GM10248 (cell line): ENCODE results near the gene GRB10.

ENCODE experiments used
- CTCF ChIA-PET: fragments of 300-600 bp; sonication (Branson Sonifier 250); formaldehyde crosslinking; extraction: SDS; loops from one replicate; lab custom pipeline; 2021; ENCODE audit warnings: antibody characterized with exemption; lab: Yijun Ruan, JAX
- POLR2A ChIA-PET: fragments of 350-650 bp; sonication (Branson Sonifier 250); formaldehyde crosslinking; extraction: SDS; loops from one replicate; lab custom pipeline; 2020; ENCODE audit warnings: antibody characterized with exemption; lab: Yijun Ruan, JAX
- DNase-seq: peaks from one replicate; pipeline ENCODE4 v3.0.0; 2012; ENCODE audit errors: extremely low spot score
- TF ChIP-seq, protein P1 (sequence below): IDR thresholded peaks from 2 replicates; pipeline ENCODE4 v1.5.1; 2012; ENCODE audit warnings: mild to moderate bottlenecking, low read depth; ENCODE audit errors: extremely low read depth, missing control alignments, control extremely low read depth

Gene GRB10

DNA sequence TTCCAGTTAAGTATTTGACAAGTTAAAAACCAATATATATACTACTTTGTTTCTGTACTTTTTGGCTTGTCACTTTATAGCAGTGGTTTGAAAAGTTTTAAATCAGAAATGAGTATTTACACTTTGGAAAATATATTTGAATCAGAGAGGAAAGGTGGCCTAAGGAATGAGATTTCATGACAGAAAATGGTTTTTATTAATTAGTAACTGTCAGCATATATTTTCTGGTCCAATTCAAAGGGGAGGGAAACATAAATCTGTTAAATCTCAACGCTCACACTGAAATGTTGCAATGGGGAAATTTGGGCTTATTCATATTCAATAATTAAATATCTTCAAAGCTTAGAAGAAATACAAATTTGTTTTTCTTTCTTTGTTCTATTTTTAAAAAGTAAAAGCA, 100.1 kb downstream of the GRB10 start:
- TF ChIP-seq, protein P1, sequence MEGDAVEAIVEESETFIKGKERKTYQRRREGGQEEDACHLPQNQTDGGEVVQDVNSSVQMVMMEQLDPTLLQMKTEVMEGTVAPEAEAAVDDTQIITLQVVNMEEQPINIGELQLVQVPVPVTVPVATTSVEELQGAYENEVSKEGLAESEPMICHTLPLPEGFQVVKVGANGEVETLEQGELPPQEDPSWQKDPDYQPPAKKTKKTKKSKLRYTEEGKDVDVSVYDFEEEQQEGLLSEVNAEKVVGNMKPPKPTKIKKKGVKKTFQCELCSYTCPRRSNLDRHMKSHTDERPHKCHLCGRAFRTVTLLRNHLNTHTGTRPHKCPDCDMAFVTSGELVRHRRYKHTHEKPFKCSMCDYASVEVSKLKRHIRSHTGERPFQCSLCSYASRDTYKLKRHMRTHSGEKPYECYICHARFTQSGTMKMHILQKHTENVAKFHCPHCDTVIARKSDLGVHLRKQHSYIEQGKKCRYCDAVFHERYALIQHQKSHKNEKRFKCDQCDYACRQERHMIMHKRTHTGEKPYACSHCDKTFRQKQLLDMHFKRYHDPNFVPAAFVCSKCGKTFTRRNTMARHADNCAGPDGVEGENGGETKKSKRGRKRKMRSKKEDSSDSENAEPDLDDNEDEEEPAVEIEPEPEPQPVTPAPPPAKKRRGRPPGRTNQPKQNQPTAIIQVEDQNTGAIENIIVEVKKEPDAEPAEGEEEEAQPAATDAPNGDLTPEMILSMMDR: no peak
- no peak for DNase-seq
- ChIA-PET CTCF (no interaction called here), POLR2A (no interaction called here)

DNA sequence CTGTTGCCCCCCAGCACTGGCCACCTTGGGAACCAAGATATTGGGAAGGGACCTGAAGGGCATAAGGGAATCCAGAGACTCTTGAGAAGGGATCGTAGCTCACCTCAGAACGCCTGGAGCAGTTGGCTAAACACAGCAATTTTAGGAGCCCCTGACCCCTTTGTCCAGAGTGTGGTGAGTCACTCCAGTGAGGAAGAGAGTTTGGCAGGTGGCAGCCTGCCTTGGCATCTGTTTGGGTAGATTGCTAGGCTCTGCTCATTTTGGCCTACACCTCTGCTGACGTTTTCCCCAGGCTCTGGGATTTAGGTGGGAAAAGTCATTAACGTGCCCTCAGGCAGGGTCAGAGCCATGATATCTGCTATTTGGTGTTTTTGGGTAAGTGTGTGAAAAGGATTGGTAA, 100.6 kb downstream of the GRB10 start:
- DNase-seq: no peak
- CTCF ChIA-PET: no interaction called here
- POLR2A ChIA-PET: no interaction called here
- TF ChIP-seq, protein P1: no peak

DNA sequence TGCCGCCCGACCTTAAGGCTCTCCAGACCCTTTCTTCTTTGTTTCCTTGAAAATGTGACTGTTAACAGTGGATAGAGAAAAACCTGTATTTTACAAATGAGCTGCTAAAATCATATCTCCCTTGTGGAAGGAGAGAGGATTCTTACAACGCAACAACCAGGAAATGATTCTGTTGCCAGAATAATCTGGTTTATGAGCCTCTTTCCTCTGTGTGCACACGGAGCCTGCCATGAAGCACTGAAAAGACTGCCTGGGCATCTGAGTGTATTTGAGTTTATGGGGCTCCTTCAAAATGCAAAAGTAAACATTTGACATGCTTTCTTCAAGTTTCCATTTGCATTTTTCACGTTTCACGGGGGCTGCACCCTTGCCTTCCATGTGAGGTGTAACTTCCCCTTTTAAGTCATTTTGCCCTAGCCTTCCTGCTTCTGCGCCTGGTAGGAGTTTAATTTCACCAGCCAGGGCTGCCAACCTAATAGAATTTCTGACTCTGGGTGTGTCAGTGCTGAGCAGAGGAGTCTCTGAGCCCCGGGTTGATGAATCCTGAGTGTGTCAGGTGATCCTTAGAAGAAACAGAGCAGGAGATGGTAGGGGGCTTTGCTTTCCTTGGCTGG, 101.2 kb downstream of the GRB10 start:
- DNase-seq: no peak
- POLR2A ChIA-PET: no interaction called here
- TF ChIP-seq, protein P1: no peak
- CTCF ChIA-PET: no interaction called here

DNA sequence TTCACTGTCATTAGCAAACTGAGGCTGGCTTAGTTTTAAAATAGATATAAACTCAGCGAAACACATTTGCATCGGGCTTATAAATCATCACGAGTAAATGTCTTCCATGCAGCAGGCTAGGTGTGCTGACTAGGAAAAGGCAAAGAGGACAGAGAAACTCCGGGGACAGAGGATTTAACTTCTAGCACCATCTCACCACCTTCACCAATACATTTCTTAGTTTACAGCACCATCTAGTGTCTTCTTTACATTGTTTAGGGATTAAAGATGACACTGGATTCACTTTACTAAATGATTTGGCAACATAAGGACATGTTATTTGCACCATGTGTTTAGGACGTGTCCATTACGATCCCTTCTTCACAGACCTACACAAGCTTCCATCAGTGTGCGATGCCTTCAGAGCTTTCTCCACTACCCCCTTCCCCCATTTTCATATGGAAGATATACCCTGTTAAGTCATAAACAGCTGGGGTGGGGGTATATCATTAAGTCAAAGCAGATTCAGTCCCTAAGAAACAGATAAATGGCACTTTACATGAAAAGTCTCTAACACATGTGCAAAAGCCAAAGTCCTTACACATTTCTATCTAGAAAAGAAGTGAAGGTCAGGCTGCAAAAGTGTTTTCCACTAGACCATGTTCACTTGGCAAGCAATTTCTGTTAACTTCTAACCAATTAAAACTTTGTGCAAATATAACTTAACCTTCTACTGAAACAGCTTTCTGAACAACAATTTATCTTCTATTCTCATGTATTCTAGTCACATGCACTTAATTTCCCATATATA, 103.3 kb downstream of the GRB10 start:
- DNase-seq: peak; percentile 52
- POLR2A ChIA-PET: no interaction called here
- CTCF ChIA-PET: interaction anchor here (0.7 to 4.1 kb wide), 12 partner anchors 9 to 587 kb away, joined by 3 to 27 read pairs (median 3); partner anchors contain the start of gene FIGNL1
- TF ChIP-seq, protein P1: peak; percentile 45

DNA sequence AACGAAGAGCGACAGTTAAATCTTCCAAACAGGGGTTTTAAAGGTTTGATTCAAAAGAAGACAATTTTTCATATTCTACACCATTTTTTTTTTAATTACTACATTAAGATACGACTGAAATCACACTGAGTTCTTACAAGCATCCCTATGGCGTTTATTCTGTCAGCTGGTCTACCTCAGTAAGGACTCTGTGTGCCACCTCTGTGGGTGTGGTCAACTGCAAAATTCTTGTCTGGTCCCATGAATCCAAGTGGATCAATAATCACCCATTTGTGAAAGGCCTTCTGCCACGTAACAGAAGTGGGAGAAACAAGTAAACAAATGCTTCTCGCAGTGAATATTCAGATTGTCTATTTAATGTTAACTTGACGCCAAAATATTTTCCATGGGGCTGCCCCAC, 104.1 kb downstream of the GRB10 start:
- CTCF ChIA-PET: interaction anchor here (0.7 to 4.1 kb wide), 9 partner anchors 9 to 586 kb away, joined by 3 to 27 read pairs (median 3); partner anchors contain the start of gene FIGNL1
- DNase-seq: no peak

DNA sequence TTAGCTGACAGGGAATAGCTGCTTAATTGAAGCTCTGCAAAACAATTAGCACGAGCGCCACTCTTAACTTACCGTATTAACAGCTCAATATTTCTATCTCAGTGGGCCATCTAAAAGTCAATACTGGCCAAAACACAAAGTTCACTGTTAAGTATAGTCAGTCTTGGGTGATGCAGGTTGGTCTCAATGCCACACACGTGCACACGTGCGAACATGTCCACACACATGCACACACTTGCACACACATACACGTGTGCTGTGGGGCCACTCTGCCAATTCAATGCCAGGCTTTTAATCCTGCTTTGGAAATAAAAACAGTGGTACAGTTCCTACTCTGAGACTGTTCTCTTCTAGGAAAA, 105.1 kb downstream of the GRB10 start:
- CTCF ChIA-PET: interaction anchor here (1.1 to 4.1 kb wide), 3 partner anchors 11 to 210 kb away, joined by 3 to 27 read pairs (median 5); no protein-coding TSS in a partner anchor
- POLR2A ChIA-PET: no interaction called here
- TF ChIP-seq, protein P1: no peak
- no peak for DNase-seq

More for the DNA sequence above, 104.1 kb downstream of the GRB10 start:
- POLR2A ChIA-PET: no interaction called here
- TF ChIP-seq, protein P1: no peak
